ENCODE results near the gene NFKBIL1.

NFKBIL1 gene

DNA sequence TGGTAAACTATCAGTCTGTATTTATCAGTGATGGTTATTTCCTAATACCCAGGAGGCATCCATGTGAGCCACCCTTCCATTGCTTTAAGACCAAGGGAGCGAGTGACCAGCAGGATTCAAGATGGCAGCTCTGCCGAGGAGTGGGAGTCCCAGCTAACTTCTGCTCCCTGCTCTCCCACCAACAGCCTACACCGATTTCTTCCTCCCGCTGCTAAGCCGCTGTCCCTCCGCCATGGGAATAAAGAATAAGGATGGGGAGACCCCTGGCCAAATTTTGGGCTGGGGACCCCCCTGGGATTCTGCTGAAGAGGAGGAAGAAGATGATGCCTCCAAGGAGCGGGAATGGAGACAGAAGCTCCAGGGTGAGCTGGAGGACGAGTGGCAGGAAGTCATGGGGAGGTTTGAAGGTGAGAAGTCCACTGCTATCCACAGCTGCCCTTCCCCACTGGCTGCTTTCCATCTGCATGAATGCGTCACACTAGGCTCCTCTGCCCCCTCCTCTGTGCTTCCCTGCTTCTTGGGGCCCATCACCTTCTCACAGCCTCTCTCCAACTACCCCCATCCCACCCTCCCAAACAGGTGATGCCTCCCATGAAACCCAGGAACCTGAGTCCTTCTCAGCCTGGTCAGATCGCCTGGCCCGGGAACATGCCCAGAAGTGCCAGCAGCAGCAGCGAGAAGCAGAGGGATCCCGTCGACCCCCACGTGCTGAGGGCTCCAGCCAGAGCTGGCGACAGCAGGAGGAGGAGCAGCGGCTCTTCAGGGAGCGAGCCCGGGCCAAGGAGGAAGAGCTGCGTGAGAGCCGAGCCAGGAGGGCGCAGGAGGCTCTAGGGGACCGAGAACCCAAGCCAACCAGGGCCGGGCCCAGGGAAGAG, 10.3 kb downstream of the NFKBIL1 start:
- Histone ChIP-seq H3K9ac (ENCODE audit: insufficient read length, low read depth) (no peak overlapping the region), H3K4me3 (ENCODE audit: insufficient read length, low read depth) (no peak overlapping the region), H3K4me1 (ENCODE audit: insufficient read depth, insufficient read length) (peaks cover 6% of the 10 kb centered on the region)

GRCh38 chr6:31558318-31558625, 10.9 kb downstream of the NFKBIL1 start:
- H3K4me1 ChIP-seq (ENCODE audit: insufficient read depth, insufficient read length) = peaks cover 6% of the 10 kb centered on the region
- no peaks in the 10 kb centered on the region for H3K9me3 ChIP-seq (ENCODE audit: insufficient read depth, low read length)
- no peak overlapping the region for H3K9ac ChIP-seq (ENCODE audit: insufficient read length, low read depth)
- H3K27me3 ChIP-seq (ENCODE audit: insufficient read depth, insufficient read length) = no peaks in the 10 kb centered on the region
- no peak overlapping the region for H3K4me3 ChIP-seq (ENCODE audit: insufficient read length, low read depth)
- DNase-seq (ENCODE audit: low read depth, low spot score) = no peak
- peaks cover 38% of the 10 kb centered on the region for H3K36me3 ChIP-seq (ENCODE audit: insufficient read depth, insufficient read length, low read length)
- no peak for TF ChIP-seq SUZ12 (IDR thresholded peaks at IDR 0.05; ENCODE audit: extremely low read depth, insufficient read depth, insufficient read length)
- no peak for TF ChIP-seq ZNF274 (IDR thresholded peaks at IDR 0.05; ENCODE audit: low read depth, low read length)
- TF ChIP-seq YY1 (IDR thresholded peaks at IDR 0.05; ENCODE audit: insufficient read depth, insufficient read length) = no peak

More for the DNA sequence above, 10.3 kb downstream of the NFKBIL1 start:
- TF ChIP-seq YY1 (IDR thresholded peaks at IDR 0.05; ENCODE audit: insufficient read depth, insufficient read length) = no peak
- no peak for TF ChIP-seq ZNF274 (IDR thresholded peaks at IDR 0.05; ENCODE audit: low read depth, low read length)
- no peak for TF ChIP-seq SUZ12 (IDR thresholded peaks at IDR 0.05; ENCODE audit: extremely low read depth, insufficient read depth, insufficient read length)
- H3K9me3 ChIP-seq (ENCODE audit: insufficient read depth, low read length) = no peaks in the 10 kb centered on the region
- H3K36me3 ChIP-seq (ENCODE audit: insufficient read depth, insufficient read length, low read length) = peaks cover 38% of the 10 kb centered on the region
- DNase-seq (ENCODE audit: low read depth, low spot score) = no peak
- no peaks in the 10 kb centered on the region for H3K27me3 ChIP-seq (ENCODE audit: insufficient read depth, insufficient read length)

DNA sequence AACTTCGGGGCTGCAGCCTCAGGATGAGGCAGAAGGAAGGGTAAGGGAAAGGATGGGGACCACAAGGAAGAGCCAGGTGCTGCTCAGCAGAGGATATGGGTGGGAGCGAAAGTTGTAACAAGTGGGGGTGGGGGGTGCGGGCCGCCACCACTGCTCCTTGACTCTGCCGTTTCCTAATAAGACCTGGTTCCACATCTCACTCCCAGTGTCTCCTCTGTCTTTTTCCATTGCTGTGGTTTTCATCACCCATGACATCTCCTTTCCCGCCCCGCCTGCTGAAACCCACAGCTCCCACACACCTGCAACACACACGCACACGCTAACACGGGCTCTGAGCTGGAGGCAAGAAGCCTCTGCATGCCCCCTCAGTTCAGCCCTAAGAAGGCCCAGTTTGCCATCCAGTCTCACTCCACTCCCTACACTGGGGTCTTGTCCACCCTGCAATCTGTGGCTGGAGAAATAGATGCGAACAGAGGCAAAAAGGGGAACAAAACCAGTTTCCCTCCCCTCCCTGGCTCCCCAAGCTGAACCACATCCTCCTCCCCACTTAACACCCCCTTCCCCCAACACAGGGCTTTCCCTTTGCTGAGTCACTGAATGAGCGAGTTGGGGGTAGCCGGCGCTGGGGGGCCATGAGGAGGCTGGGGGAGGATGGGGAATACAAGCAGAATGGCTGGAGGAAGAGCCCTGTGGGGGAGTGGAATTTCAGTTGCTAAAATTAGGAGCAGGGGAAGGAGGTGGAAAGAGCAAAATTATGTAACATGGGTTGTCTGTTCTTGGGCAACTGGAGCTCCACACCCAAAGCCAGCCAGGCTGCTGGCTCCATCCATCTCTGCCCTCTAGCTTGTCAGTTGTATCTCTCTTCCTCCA, 11.5 kb downstream of the NFKBIL1 start:
- no peak overlapping the region for H3K4me3 ChIP-seq (ENCODE audit: insufficient read length, low read depth)
- H3K9me3 ChIP-seq (ENCODE audit: insufficient read depth, low read length) = no peaks in the 10 kb centered on the region
- no peak overlapping the region for H3K9ac ChIP-seq (ENCODE audit: insufficient read length, low read depth)
- H3K27me3 ChIP-seq (ENCODE audit: insufficient read depth, insufficient read length) = no peaks in the 10 kb centered on the region
- TF ChIP-seq SUZ12 (IDR thresholded peaks at IDR 0.05; ENCODE audit: extremely low read depth, insufficient read depth, insufficient read length) (no peak), YY1 (IDR thresholded peaks at IDR 0.05; ENCODE audit: insufficient read depth, insufficient read length) (no peak), ZNF274 (IDR thresholded peaks at IDR 0.05; ENCODE audit: low read depth, low read length) (no peak)
- no peak for DNase-seq (ENCODE audit: low read depth, low spot score)
- peaks cover 6% of the 10 kb centered on the region for H3K4me1 ChIP-seq (ENCODE audit: insufficient read depth, insufficient read length)
- peaks cover 38% of the 10 kb centered on the region for H3K36me3 ChIP-seq (ENCODE audit: insufficient read depth, insufficient read length, low read length)

- DNase-seq (ENCODE audit: low read depth, low spot score) = no peak
- H3K27me3 ChIP-seq (ENCODE audit: insufficient read depth, insufficient read length) = no peaks in the 10 kb centered on the region
- H3K9me3 ChIP-seq (ENCODE audit: insufficient read depth, low read length) = no peaks in the 10 kb centered on the region
- H3K4me1 ChIP-seq (ENCODE audit: insufficient read depth, insufficient read length) = peaks cover 6% of the 10 kb centered on the region
- no peak overlapping the region for H3K9ac ChIP-seq (ENCODE audit: insufficient read length, low read depth)
- H3K4me3 ChIP-seq (ENCODE audit: insufficient read length, low read depth) = no peak overlapping the region
- H3K36me3 ChIP-seq (ENCODE audit: insufficient read depth, insufficient read length, low read length) = peaks cover 37% of the 10 kb centered on the region
- no peak for TF ChIP-seq SUZ12 (IDR thresholded peaks at IDR 0.05; ENCODE audit: extremely low read depth, insufficient read depth, insufficient read length)
- TF ChIP-seq ZNF274 (IDR thresholded peaks at IDR 0.05; ENCODE audit: low read depth, low read length) = no peak
- no peak for TF ChIP-seq YY1 (IDR thresholded peaks at IDR 0.05; ENCODE audit: insufficient read depth, insufficient read length)
Observed at GRCh38 chr6:31559606-31559957, 12.2 kb downstream of the NFKBIL1 start.

GRCh38 chr6:31559958-31560696, 12.7 kb downstream of the NFKBIL1 start:
- Histone ChIP-seq H3K36me3 (ENCODE audit: insufficient read depth, insufficient read length, low read length) (peaks cover 34% of the 10 kb centered on the region), H3K4me3 (ENCODE audit: insufficient read length, low read depth) (no peak overlapping the region), H3K9me3 (ENCODE audit: insufficient read depth, low read length) (no peaks in the 10 kb centered on the region), H3K4me1 (ENCODE audit: insufficient read depth, insufficient read length) (peaks cover 6% of the 10 kb centered on the region), H3K9ac (ENCODE audit: insufficient read length, low read depth) (no peak overlapping the region), H3K27me3 (ENCODE audit: insufficient read depth, insufficient read length) (no peaks in the 10 kb centered on the region)
- no peak for TF ChIP-seq ZNF274 (IDR thresholded peaks at IDR 0.05; ENCODE audit: low read depth, low read length)
- no peak for TF ChIP-seq YY1 (IDR thresholded peaks at IDR 0.05; ENCODE audit: insufficient read depth, insufficient read length)
- TF ChIP-seq SUZ12 (IDR thresholded peaks at IDR 0.05; ENCODE audit: extremely low read depth, insufficient read depth, insufficient read length) = no peak
- DNase-seq (ENCODE audit: low read depth, low spot score) = no peak

GRCh38 chr6:31560697-31561058, 13.3 kb downstream of the NFKBIL1 start:
- no peak overlapping the region for H3K4me3 ChIP-seq (ENCODE audit: insufficient read length, low read depth)
- H3K4me1 ChIP-seq (ENCODE audit: insufficient read depth, insufficient read length) = peaks cover 6% of the 10 kb centered on the region
- H3K9ac ChIP-seq (ENCODE audit: insufficient read length, low read depth) = no peak overlapping the region
- no peaks in the 10 kb centered on the region for H3K9me3 ChIP-seq (ENCODE audit: insufficient read depth, low read length)
- TF ChIP-seq ZNF274 (IDR thresholded peaks at IDR 0.05; ENCODE audit: low read depth, low read length) = no peak
- TF ChIP-seq YY1 (IDR thresholded peaks at IDR 0.05; ENCODE audit: insufficient read depth, insufficient read length) = no peak
- TF ChIP-seq SUZ12 (IDR thresholded peaks at IDR 0.05; ENCODE audit: extremely low read depth, insufficient read depth, insufficient read length) = no peak
- H3K36me3 ChIP-seq (ENCODE audit: insufficient read depth, insufficient read length, low read length) = peaks cover 34% of the 10 kb centered on the region
- no peak for DNase-seq (ENCODE audit: low read depth, low spot score)
- no peaks in the 10 kb centered on the region for H3K27me3 ChIP-seq (ENCODE audit: insufficient read depth, insufficient read length)
